Panc1 (cell line): ENCODE results near the gene HAT1. TPM values are rescaled to one million over a fixed set of nuclear protein-coding genes. Genes with fewer than 3 reads are reported as not detected.

Experiments used
- ATAC-seq: fragments of 200-7000 bp; cut with Tn5 transposase; 2 replicates; pipeline ENCODE4 v1.9.1; 2020; ENCODE audit warnings: mild to moderate bottlenecking, moderate library complexity
- BruUV-seq: library from RNA; stranded (reverse); fragments of 400-500 nt; replicated peaks from 2 replicates; lab custom pipeline; 2021; lab: Mats Ljungman, UMichigan
- CTCF ChIA-PET: fragments of 300-600 bp; sonication (Branson Sonifier 250); formaldehyde crosslinking; loops from one replicate; lab custom pipeline; 2022; ENCODE audit warnings: antibody characterized with exemption; lab: Charles Lee
- POLR2A ChIA-PET: fragments of 300-600 bp; sonication (Branson Sonifier 250); formaldehyde crosslinking; loops from one replicate; lab custom pipeline; 2022; ENCODE audit warnings: antibody characterized with exemption; lab: Charles Lee
- DNase-seq: peaks from one replicate; pipeline ENCODE4 v3.0.0-alpha.2; 2010; ENCODE audit warnings: low read depth, low spot score
- H3K27ac ChIP-seq: 2 replicates; pipeline ENCODE4 v1.5.1; 2011; ENCODE audit warnings: mild to moderate bottlenecking, low read length, inconsistent platforms
- H3K27me3 ChIP-seq: fragments of 200-500 bp; sonication (Bioruptor generic); 2 replicates; pipeline ENCODE4 v1.6.0; 2014; ENCODE audit warnings: low read length, inconsistent platforms; ENCODE audit not compliant: control insufficient read depth, insufficient read depth
- H3K36me3 ChIP-seq: fragments of 200-500 bp; sonication (Bioruptor generic); 2 replicates; pipeline ENCODE4 v1.5.1; 2014; ENCODE audit warnings: inconsistent platforms, mild to moderate bottlenecking, low read length, moderate library complexity; ENCODE audit not compliant: control insufficient read depth, insufficient read depth
- H3K4me1 ChIP-seq: 2 replicates; pipeline ENCODE4 v1.5.1; 2011; ENCODE audit warnings: inconsistent platforms, mild to moderate bottlenecking, low read length, moderate library complexity; ENCODE audit not compliant: control insufficient read depth, insufficient read depth
- H3K4me3 ChIP-seq, 2 experiments: 2 replicates each; pipeline ENCODE4 v1.5.1; 2011 to 2012; ENCODE audit warnings: low read depth in 2 of 2, low read length in 2 of 2, mild to moderate bottlenecking in 2 of 2, inconsistent platforms in 1 of 2, moderate library complexity in 1 of 2
- H3K9me3 ChIP-seq: fragments of 200-500 bp; sonication (Bioruptor generic); 2 replicates; pipeline ENCODE4 v1.5.1; 2014; ENCODE audit warnings: low read depth, mild to moderate bottlenecking, inconsistent platforms, low read length, moderate library complexity; ENCODE audit not compliant: control insufficient read depth, insufficient read depth
- CTCF ChIP-seq: fragments of 450-650 bp; IDR thresholded peaks from 2 replicates; pipeline ENCODE4 v1.5.1; 2017; ENCODE audit warnings: mild to moderate bottlenecking
- POLR2AphosphoS5 ChIP-seq: IDR thresholded peaks from 2 replicates; pipeline ENCODE4 v1.6.1; 2012; ENCODE audit warnings: mild to moderate bottlenecking, low read depth, low read length, moderate library complexity
- REST ChIP-seq, 2 experiments: IDR thresholded peaks; 2 replicates each; pipeline ENCODE4 v1.6.1; 2011 to 2012; ENCODE audit warnings: low read depth in 2 of 2, control low read depth in 1 of 2, low read length in 1 of 2, mild to moderate bottlenecking in 1 of 2, moderate library complexity in 1 of 2; ENCODE audit not compliant: insufficient read depth in 1 of 2
- SIN3A ChIP-seq: IDR thresholded peaks from 2 replicates; pipeline ENCODE4 v1.6.1; 2012; ENCODE audit warnings: low read depth, mild to moderate bottlenecking, low read length, moderate library complexity, borderline replicate concordance; ENCODE audit not compliant: insufficient read depth
- TCF7L2 ChIP-seq: IDR thresholded peaks from 2 replicates; pipeline ENCODE4 v1.6.1; 2011; ENCODE audit warnings: mild to moderate bottlenecking, low read depth, low read length, inconsistent platforms
- in situ Hi-C: cut with HindIII; loops from 2 replicates; pipeline ENCODE4 v1.10.0; 2016; ENCODE audit warnings: low sequenced_read_pairs, low pct_unique_long_range_greater_than_20kb
- intact Hi-C: fragments of 100-400 bp; cut with micrococcal nuclease; formaldehyde crosslinking; loops from one replicate; pipeline ENCODE4 v1.10.0; 2022; ENCODE audit not compliant: unreplicated experiment
- total RNA-seq: library from RNA; stranded (reverse); gene quantifications from one replicate; pipeline ENCODE4 v1.2.1, GENCODE V29; 2021; ENCODE audit not compliant: unreplicated experiment

HAT1 gene
- total RNA-seq, 1 experiment from 2014 or later: 74.7 TPM

- intact Hi-C loops: no loop called here
- Histone ChIP-seq H3K9me3 (no peaks in the 10 kb centered on the region), H3K36me3 (no peaks in the 10 kb centered on the region; the same call in 1 of the 2 replicates), H3K27ac (no peak overlapping the region), H3K4me1 (no peaks in the 10 kb centered on the region), H3K4me3 (no peak overlapping the region), H3K27me3 (no peaks in the 10 kb centered on the region)
- ChIA-PET CTCF (no interaction called here), POLR2A (interaction anchor here (0.7 kb wide), 1 partner anchor 8 kb away, joined by 3 read pairs; the partner anchor contains the start of gene HAT1)
- DNase-seq: no peak
- no peak for TF ChIP-seq CTCF
- TF ChIP-seq SIN3A: no peak
- no peak for TF ChIP-seq REST (IDR thresholded peaks at IDR 0.05; ENCODE audit: insufficient read depth in 1 of 2, low read depth in 2 of 2, low read length in 1 of 2)
- TF ChIP-seq TCF7L2: no peak
- no peak for TF ChIP-seq POLR2AphosphoS5
- no peak for ATAC-seq
- no TSS peak for BruUV-seq
- in situ Hi-C loops: no loop called here
These were observed 8.1 kb downstream of the HAT1 start for GRCh38 chr2:171930385-171930784.

GRCh38 chr2:171939058-171939742 lies 16.9 kb downstream of the HAT1 start:
- DNase-seq (no peak), ATAC-seq (no peak)
- ChIA-PET CTCF (interaction anchor here (0.6 to 0.7 kb wide), 2 partner anchors 98 to 180 kb away, joined by 3 to 4 read pairs; no protein-coding TSS in a partner anchor), POLR2A (interaction anchor here (1.1 kb wide), 1 partner anchor 73 kb away, joined by 6 read pairs; no protein-coding TSS in a partner anchor)
- BruUV-seq: no TSS peak
- no peak overlapping the region for H3K27ac ChIP-seq
- H3K4me1 ChIP-seq: no peaks in the 10 kb centered on the region
- intact Hi-C loops (no loop called here), in situ Hi-C loops (no loop called here)
- no peaks in the 10 kb centered on the region for H3K9me3 ChIP-seq
- TF ChIP-seq POLR2AphosphoS5 (no peak), TCF7L2 (no peak), REST (IDR thresholded peaks at IDR 0.05; ENCODE audit: insufficient read depth in 1 of 2, low read depth in 2 of 2, low read length in 1 of 2) (no peak), CTCF (no peak), SIN3A (no peak)
- no peak overlapping the region for H3K4me3 ChIP-seq
- no peaks in the 10 kb centered on the region for H3K27me3 ChIP-seq
- no peaks in the 10 kb centered on the region for H3K36me3 ChIP-seq
